T-helper 1 cell (primary cell): ENCODE measurements around the gene KCNQ4.

Experiments used
- DNase-seq, 5 donors: peaks; one replicate each; pipeline ENCODE4 v3.0.0-alpha.2; 2012 to 2020

Gene KCNQ4

GRCh38 chr1:40755067-40755466 is 28.5 kb upstream of the KCNQ4 start:
- DNase-seq, result no peak

DNA sequence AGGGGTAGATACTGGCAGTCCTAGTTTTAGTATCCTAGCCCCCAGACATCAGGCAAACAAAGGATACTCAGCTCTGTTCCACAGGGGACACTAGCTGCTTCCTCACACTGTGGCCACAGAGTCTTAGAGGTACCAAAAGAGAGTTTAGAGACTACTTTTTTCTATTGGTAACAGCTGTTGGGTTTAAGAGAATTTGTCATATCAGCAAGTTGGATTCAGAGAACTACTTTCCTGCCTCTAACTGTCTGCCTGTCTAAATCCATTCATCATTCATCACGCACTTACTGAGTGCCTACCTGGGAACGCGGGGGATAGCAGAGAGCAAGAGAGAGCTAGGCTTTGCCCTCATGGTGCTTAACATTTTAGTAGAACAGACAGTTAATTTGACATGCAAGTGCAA is 27.1 kb upstream of the KCNQ4 start:
- no peak for DNase-seq

DNA sequence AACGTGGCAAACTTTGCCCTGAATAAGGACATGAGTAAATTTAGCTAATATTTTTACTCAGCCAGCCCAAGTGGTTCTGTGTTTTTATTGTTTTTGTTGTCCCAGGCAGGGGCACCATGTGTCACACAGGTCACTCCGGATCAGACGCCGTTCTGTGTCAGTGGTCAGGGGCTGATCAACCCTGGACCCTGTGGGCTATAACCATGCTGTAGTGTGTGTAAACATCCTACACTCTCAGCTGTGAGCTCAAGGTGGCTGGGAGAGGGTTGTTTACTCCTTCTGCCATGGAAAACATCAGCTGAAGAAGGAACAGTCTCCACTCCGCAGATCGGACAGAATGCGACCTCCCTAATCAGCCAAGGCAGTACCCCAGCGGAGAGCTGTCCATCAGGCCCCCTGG is 26.5 kb upstream of the KCNQ4 start:
- no peak for DNase-seq

- no peak for DNase-seq
Observed at GRCh38 chr1:40758004-40758403, 25.6 kb upstream of the KCNQ4 start.

- no peak for DNase-seq
Observed at GRCh38 chr1:40758578-40759343, 24.8 kb upstream of the KCNQ4 start.

DNA sequence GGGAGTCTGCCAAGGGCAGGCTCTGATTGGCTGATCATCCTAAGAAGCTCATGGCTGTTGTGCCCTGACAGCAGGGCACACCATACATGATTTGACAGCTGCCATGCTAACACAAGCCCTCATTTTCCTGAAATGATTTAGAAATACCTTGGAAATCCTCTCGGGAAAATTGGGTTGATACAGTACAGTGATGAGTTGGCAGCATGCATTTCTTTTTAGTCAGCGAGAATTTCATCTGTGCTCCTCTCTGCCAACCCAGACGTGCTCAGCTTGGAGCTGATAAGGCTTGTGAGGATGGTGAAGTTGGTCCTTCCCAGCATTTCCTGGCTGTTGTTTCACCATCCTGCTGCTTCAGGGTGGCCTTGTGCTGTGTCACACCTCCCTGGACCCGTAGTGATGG is 22.6 kb upstream of the KCNQ4 start:
- no peak for DNase-seq

DNA sequence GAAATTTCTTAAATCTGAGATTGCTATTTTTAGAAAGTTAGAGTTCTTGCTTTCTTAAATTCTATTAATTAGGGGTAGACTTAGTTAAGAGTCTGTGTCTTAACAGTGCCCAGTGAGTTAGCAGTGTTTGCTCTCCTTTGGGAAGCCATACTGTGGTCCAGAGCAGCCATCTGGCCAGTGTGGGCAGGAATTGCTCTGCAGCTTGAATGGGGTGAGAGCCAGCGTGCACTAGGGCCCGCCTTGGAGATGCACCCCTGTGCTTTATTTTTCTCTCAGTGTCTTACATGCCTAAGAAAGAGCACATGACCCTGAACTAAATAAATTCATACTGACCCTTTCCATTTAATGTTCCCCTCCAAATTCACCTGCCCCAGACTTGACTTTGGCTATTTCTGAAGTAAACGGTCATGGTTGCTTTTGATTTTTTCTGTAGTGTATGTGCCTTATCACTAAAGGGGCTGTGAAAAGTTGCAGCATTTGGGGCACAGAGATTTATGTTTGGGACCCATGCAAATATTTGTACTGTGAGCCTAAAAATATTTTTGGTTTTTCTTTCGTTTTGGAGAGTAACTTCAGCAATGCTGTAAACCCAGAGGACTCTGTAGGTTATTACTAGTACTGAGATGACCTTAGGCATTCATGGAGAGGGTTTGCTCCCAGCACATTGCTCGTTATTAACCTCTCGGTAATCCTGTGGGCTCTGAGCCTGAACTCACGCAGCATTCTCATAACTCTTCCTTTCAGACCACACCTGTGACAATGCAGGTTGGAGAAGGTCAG is 21.3 kb upstream of the KCNQ4 start:
- DNase-seq, result no peak

DNA sequence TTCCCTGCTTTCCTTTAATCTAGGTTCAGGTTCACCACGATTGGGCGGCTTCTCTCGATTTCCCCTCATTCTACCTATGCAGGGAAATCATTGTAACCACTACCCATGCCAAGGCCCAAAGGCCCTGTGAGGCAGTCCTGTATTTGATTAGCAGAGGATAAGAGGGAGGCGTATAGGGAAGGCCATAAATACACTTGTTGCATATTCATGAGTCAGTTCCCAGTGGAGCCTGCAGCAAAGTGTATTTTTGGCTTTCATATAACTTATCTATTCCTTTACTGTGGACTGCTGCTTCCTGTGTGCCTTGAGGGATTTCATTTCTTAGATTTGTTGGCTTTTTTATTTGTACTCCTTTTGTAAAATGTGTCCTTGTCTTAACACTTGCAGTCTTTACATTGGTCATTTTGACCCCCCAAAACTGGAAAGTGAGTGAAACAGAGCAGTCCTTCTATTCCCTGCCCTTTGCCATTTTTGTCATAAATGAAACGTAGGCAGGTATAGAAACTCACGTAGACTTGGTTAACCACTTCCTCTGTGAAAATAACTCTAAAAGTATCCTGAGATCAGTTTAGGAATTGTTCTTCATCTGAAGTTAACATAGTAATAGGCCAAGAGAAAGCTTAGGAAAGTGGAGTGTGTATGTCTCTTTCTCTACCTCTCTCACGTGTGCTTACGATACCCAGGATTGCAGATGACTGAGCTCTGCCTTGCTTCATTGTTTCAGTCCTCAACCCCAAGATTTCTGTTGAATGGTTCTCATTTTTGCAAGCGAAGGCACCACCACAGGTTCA is 19.6 kb upstream of the KCNQ4 start:
- peak in 1 of 5 donors; percentile 20 for DNase-seq

GRCh38 chr1:40764981-40765380 is 18.6 kb upstream of the KCNQ4 start:
- DNase-seq, result no peak

GRCh38 chr1:40766017-40766416 is 17.6 kb upstream of the KCNQ4 start:
- no peak for DNase-seq

DNA sequence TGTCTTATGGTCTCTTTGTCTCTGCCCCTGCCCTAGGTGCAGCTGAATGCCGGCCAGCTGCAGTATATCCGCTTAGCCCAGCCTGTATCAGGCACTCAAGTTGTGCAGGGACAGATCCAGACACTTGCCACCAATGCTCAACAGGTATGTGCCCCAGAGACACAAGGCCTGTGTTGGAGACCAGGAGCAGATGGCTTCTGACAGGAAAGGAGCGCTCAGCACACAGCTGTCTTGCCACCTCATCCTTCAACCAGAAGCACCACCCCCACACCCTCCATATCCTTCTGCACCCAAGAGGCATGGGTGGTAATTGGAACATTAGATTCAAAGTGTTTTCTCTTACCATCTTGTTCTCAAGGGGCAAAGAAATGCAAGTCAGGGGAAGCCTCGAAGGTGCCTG is 17.0 kb upstream of the KCNQ4 start:
- DNase-seq, result no peak

DNA sequence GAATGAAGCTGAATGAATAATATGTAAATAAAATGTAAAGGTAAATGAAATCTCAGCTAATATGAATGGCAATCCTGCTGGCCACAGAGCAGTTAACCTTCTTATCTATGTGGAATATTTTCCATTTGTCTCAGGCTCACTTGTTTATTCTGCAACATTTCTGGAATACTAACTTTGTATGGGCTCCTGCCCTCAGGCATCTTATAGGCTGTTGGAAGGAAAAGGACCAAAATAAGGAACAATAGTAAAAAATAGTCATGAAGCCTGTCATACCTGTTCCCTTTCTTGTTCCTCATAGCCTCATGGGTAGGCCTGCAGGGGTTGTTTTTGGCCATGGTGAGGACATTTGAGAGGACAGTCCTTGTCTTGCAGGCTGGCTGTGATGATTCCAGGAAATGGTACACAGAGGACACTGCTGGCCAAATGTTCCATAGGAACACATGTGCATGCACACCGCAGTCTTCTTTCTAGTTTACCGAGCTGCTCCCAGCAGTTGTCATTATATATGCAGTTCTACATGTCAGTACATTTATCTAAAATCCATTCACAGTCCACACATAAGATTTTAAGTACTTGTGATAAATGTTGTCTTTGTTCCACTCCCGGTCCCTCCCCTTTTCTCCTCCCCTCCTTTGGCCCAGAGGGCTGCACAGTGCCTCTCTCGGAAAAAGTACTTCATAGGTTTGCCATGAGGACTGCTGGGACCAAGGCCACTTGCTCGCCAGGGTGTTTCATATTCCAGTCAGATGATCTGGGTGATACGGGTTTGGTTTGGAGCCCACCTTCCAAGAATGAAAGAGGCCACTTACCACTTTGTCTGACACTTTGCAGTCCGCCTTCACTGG is 15.2 kb upstream of the KCNQ4 start:
- no peak for DNase-seq

- no peak for DNase-seq
Observed at GRCh38 chr1:40769815-40770214, 13.8 kb upstream of the KCNQ4 start.

DNA sequence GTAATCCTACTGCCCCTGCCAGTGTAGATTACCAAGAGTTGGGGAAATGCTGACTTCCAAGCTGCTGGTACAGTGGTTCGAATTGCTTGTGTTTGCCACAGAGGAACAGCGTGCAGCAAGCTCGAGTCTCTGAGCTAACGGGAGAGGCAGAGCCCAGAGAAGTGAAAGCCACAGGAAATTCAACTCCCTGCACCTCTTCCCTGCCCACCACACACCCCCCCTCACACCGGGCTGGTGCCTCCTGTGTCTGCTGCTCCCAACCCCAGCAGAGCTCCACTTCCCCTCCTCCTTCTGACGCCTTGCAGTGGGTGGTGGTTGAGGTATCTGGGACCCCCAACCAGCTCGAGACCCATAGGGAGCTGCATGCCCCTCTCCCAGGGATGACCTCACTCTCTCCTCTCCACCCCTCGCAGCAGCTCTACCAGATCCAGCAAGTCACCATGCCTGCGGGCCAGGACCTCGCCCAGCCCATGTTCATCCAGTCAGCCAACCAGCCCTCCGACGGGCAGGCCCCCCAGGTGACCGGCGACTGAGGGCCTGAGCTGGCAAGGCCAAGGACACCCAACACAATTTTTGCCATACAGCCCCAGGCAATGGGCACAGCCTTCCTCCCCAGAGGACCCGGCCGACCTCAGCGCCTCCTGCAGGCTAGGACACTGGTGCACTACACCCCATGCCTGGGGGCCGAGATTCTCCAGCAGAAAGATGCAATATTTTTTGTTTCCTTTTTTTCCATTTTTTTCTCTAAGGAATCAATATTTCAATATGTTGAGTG is 13.1 kb upstream of the KCNQ4 start:
- no peak for DNase-seq

- DNase-seq, result no peak
Observed at GRCh38 chr1:40772146-40772955, 11.2 kb upstream of the KCNQ4 start.

GRCh38 chr1:40773748-40774265 is 9.8 kb upstream of the KCNQ4 start:
- no peak for DNase-seq

DNA sequence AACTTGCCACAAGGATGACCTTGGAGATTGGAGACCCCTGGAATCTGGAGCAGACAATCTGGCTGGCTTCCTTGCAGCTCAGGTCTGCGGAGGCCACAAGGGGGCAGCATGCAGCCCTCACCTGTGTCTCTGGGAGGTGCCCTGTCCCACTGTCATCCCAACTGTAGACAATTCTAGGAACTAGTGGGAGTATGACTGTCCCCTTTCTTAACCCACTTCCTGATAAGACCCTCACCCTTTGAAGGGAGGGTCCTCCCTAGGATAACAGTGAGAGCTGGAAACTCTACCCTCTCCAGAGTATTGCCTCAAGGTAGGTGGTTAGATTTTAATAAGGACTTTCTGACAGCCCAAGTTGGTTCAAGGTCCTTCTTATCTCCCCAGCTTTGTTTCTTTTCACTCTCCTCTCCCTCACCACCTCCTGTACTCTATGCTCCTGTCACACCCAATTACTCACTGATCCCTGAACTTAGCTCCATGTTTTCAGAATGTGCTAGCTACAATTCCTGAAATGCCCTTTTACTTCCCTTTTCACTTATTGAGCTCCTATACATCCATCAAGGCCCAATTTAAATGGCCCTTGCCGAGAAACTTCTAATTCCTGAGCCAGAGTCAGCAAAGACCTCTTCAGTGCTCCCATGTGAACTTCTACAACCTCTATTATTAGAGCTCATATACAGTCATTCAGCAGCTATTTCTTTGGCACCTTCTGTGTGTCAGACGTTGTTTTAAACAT is 9.2 kb upstream of the KCNQ4 start:
- DNase-seq, result peak; percentile 28 to 59 (median 46)

- no peak for DNase-seq
Observed at GRCh38 chr1:40776236-40777072, 7.1 kb upstream of the KCNQ4 start.
